GM21515 (cell line): ENCODE data around the gene SMIM23.

Experiments used
- ATAC-seq: cut with Tn5 transposase; IDR thresholded peaks from one replicate; pipeline ENCODE4 v1.9.1; 2021; ENCODE audit not compliant: unreplicated experiment

The SMIM23 gene

DNA sequence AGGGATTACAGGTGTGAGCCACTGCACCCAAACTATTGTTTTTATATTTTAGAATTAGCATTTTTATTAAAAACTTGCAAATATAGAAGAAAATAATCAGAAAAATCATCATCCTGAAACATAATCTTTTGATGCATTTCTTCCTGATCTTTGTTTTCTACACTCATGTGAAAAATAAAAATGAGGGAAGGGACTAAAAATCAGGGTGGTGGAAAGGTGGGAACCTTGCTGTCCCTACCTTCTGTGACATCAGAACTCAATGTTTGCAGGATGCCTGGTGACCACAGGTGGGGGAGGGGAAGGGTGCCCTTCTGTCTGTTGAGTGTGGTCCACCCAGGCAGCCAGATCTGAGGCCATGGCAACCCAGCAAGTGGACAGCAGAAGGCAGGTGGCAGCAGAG is at the start of gene SMIM23:
Gene SMIM23 (plus strand): TSS at position 301 of the 400 bp plus-strand sequence. CDS start 55 bp downstream, at position 356.
- ATAC-seq = no peak

GRCh38 chr5:171736976-171737891 is 48.4 kb upstream of the SMIM23 start:
- ATAC-seq = no peak

DNA sequence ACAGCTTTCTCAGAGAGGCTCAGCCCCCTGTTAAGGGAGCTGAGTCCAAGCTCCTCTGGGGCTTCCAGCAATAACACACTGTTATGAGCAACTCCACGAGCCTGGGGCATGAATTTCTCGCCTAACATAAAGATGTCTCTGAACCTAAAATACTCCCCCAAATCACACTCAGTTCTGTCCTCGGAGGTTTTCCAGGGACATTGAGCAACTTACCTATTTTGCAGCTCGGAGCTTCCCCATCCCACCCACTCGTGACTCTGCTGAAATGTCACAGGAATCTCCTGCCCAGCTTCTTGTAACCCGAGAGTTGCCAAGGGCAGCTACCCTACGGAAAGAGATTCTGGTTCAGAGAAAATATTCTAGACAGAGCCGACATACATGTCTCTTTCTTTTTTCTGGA is 47.1 kb upstream of the SMIM23 start:
- no peak for ATAC-seq

- ATAC-seq = no peak
Observed at GRCh38 chr5:171739271-171739670, 46.3 kb upstream of the SMIM23 start.

DNA sequence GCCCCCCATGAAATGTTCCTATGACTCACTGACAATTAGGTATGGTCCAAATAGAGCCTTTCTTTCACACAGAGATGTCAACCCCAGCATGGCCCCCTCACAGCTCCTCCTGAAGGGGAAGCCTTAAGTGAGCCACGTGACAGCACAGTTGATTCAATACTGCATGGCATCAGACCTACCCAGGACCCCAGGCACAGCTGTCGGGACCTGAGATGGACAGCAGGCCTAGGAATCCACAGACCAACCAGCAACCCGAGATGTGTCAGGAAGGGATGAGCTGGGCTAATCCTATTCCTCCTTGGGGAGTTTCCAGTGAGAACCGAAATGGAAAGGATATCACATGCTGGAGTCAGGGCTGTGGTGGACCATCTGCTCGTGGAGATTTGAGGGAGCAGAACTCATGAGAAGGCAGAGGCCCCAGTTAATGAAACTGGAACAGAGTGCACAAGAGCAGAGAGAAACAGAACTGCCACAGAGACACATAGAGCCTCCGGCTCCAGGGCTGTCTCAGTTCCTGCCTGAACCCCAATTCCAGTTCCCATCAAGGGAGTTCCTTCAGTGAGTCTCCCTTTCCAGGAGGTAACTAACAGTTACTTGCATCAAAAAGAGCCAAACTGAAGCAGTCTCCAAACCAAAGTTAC is 42.1 kb upstream of the SMIM23 start:
- peak; percentile 30 for ATAC-seq

GRCh38 chr5:171744264-171744663 is 41.4 kb upstream of the SMIM23 start:
- ATAC-seq = no peak

- no peak for ATAC-seq
Observed at GRCh38 chr5:171744882-171745281, 40.7 kb upstream of the SMIM23 start.

DNA sequence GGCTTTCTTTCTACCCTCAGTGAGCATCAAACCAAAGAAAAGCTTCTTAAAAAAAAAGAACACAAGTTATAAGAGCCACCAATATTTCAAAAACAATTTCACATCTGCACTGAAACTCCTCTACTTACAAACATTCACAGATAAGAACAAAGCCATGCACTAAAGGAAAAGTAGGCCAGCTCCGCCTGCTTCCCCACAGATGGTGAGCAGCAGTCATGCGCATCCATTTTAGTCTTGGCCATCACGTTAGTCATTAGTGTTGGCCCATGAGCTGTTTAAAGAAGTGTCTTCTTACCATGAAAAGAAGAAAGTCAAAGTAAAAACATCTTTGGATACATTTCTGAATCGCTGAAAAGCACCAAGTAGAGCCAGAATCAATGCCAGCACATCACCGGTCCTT is 40.0 kb upstream of the SMIM23 start:
- no peak for ATAC-seq

- ATAC-seq = no peak
Observed at GRCh38 chr5:171747061-171747859, 38.4 kb upstream of the SMIM23 start.

DNA sequence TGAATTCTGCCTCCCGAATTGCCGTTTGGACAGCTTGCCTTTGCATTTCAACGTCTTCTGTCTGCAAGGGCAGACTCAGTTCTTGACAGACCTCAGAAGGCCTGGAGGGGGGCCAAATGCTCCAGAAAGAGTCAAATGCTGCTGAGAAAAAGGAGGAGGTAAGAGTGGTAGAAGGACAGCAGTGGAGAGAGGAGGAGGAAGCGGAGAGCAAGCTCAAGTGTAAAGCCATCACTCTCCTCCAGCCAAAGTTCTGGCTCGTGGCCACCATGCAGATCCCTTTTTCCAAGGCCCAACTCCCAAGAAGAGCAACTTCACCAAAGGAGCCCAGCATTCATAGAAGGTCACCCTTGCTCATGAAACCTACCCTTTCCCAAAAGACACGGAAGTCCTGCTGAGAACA is 36.9 kb upstream of the SMIM23 start:
- ATAC-seq = no peak

DNA sequence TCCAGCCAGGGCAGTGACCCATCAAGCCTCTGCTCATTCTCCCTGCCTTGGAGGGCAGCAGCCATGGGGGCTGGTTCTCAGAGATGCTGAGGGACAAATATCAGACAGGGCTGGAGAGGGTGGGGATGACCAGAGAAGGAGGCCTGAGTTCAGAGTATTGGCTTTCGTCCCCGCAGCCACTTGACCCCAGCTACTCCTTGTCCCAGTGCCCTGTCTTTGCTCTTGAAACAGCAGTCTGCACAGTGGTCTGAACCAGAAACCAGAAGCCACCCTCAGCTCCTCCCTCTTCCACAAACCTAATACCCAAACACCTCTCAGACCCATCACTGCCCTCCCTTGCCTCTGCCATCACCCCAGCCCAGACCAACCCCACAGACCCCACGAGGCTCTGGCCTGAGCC is 36.3 kb upstream of the SMIM23 start:
- no peak for ATAC-seq

GRCh38 chr5:171750311-171750788 is 35.3 kb upstream of the SMIM23 start:
- no peak for ATAC-seq

GRCh38 chr5:171755354-171755821 is 30.2 kb upstream of the SMIM23 start:
- ATAC-seq = no peak

GRCh38 chr5:171757853-171758535 is 27.6 kb upstream of the SMIM23 start:
- no peak for ATAC-seq

DNA sequence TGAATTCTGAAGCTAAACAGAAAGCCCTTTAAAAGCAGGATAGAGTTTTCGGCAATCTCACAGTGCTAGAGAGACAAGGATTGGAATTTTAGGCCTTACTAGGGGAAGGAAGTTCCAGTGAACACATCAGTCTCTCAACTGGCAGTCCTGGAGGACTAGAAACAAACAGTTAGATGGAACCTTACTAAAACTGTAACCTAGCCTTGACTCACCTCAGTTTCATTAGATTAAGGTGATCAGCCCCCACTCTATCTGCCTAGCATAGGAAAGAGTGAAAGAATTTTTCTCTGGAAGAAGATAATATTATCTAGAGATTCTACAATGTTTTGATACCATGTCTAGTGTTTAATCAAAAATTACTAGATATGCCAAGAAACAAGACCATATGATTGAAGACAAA is 25.8 kb upstream of the SMIM23 start:
- no peak for ATAC-seq

DNA sequence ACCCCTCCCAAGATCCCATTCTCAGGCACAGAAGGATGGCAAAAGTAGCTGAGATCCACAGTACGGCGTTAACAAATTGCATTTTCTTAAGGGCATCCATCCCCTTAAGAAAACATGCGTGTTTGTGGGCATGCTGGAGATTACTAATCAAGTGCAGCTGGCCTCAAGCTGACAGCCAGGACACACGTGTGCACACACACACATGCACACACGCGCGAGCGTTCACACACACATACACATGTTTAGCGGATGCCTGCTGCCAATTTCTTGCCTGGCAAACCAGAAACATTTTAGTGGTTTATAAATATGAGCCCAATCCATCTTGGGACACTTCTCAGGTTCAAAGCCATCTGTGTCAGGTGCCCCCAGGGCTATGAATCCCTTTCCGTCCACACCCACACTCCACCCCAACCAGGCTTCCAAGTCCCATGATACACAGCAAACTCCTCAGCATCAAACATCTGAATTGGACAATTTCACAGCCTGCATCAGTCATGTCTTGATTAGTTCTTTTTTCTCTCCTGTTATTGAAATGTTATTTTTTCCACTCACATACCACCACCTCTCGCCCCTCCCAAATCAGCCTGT is 23.5 kb upstream of the SMIM23 start:
- ATAC-seq = no peak

GRCh38 chr5:171762903-171763302 is 22.7 kb upstream of the SMIM23 start:
- no peak for ATAC-seq

DNA sequence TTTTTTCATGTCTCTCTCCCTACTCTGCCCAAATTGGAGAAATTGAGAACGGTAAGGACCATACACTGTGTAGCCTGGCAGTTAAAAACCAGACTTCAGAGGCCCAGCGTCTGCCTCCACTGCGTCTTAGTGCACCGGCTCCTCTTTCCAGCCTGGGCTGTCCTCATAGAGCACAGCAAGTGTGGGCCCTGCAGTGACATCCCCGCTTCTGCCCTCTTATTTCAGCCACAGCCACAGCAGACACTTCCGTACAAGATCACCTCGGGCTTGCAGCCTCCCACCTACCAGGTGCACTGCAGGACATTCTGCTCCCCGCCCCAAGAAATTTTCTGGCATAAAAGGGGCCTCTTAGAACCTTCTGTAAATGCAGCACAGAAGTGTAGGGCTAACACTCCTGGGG is 21.4 kb upstream of the SMIM23 start:
- ATAC-seq = no peak

DNA sequence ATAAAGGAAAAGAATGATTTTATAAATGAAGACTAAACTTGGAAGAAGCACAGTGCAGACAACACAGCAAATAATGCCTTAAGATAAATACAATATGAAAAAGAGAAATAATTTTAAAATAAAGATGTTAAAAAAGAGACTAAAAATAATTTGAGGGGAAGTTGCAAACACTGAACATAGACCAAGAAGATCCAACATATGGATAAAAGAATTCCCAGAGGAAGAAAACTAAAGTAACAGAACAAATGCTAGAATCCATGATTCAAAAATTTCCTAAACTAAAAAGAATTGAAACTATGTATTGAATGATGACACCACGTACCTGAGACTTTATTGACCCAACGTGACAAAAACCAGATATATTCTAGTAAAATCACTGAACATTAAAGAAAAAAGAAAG is 18.7 kb upstream of the SMIM23 start:
- ATAC-seq = no peak

DNA sequence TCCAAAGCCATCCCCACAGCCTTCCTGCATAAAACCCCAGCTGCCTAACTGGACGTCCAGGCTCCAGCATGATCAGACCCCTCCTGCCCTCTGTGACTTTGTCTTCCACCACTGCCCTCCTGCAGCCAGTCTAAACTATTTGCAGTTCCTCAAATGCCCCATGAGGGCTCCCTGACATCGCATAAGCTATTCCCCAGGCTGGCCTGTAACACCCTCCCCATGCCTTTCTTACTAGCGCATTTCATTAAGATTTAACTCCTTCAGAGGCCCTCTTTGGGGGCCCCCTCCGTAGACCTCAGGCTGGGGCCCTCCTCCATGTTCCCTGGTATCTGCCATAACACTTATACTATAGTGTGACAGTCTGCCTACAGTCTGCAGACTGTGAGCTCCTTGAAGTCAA is 15.5 kb upstream of the SMIM23 start:
- ATAC-seq = no peak
